RWPE1 (cell line): ENCODE data around the gene DGKQ.
"Not testable (repeated sequence)": the region's sequence is repeated elsewhere in the genome, so short reads cannot be mapped to it uniquely, and the experiment has no call there.

Experiments
- CTCF ChIA-PET: fragments of 350-600 bp; sonication (Branson Sonifier 250); formaldehyde crosslinking; extraction: SDS; loops from one replicate; lab custom pipeline; 2021; lab: Yijun Ruan, JAX
- POLR2A ChIA-PET: fragments of 400-600 bp; formaldehyde crosslinking; extraction: SDS; loops from one replicate; lab custom pipeline; 2020; ENCODE audit warnings: antibody characterized with exemption; ENCODE audit not compliant: low non-redundant PET; lab: Yijun Ruan, JAX
- DNase-seq: peaks from one replicate; pipeline ENCODE4 v3.0.0; 2012; ENCODE audit warnings: low spot score
- H3K27ac ChIP-seq: fragments of 450-650 bp; 2 replicates; pipeline ENCODE4 v1.5.1; 2017
- TF ChIP-seq, protein P1 (sequence below): fragments of 450-650 bp; conservative IDR thresholded peaks from 2 replicates; pipeline ENCODE4 v1.5.1; 2017; ENCODE audit warnings: low read depth, mild to moderate bottlenecking

The DGKQ gene

DNA sequence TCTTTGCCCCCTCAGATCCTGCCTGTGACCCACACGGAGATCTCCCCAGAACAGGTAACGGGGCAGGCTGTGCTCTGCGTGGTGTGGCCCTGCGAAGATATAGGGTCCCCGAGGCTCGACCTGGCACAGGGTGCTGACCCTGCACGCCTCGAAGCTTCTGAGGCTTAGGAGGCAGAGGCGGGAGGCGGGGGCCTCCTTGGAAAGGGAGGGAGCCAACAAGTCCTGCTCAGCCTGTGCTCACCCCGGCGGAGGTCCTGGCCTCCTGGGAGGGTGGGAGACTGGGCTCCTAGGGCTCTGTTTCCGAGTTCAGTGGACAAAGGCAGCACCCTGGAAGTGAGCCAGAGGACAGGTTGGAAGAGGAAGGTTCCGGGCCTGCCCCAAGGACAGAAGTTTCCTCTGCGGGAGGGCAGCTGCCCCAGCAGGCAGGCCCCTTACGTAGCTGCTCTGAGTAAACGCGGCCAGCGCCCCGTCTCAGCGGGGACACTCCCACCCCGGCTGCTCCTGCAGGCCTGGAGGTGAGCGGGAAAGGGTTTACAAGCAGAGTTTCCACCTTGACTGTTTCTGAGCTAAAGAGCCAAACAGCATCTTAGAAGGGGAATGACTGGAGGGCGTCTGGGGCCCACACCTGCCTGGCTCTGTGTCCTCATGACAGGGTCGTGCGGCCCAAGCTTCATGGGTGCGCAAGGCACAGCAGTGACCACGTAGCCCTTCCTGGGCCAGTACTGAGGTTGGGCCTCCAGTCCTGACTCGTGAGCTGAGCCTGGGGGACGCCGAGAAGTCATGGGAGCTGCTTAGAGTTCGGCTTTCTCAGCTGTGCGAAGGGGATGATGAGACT is 25.1 kb downstream of the DGKQ start:
- POLR2A ChIA-PET, result no interaction called here
- CTCF ChIA-PET, result no interaction called here
- no peak for DNase-seq
- H3K27ac ChIP-seq, result no peak overlapping the region
- TF ChIP-seq, protein P1, sequence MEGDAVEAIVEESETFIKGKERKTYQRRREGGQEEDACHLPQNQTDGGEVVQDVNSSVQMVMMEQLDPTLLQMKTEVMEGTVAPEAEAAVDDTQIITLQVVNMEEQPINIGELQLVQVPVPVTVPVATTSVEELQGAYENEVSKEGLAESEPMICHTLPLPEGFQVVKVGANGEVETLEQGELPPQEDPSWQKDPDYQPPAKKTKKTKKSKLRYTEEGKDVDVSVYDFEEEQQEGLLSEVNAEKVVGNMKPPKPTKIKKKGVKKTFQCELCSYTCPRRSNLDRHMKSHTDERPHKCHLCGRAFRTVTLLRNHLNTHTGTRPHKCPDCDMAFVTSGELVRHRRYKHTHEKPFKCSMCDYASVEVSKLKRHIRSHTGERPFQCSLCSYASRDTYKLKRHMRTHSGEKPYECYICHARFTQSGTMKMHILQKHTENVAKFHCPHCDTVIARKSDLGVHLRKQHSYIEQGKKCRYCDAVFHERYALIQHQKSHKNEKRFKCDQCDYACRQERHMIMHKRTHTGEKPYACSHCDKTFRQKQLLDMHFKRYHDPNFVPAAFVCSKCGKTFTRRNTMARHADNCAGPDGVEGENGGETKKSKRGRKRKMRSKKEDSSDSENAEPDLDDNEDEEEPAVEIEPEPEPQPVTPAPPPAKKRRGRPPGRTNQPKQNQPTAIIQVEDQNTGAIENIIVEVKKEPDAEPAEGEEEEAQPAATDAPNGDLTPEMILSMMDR, result no peak

- TF ChIP-seq, protein P1, result no peak
- no peak overlapping the region for H3K27ac ChIP-seq
- no peak for DNase-seq
- ChIA-PET CTCF (no interaction called here), POLR2A (no interaction called here)
These were observed 25.8 kb downstream of the DGKQ start for GRCh38 chr4:947491-947971.

DNA sequence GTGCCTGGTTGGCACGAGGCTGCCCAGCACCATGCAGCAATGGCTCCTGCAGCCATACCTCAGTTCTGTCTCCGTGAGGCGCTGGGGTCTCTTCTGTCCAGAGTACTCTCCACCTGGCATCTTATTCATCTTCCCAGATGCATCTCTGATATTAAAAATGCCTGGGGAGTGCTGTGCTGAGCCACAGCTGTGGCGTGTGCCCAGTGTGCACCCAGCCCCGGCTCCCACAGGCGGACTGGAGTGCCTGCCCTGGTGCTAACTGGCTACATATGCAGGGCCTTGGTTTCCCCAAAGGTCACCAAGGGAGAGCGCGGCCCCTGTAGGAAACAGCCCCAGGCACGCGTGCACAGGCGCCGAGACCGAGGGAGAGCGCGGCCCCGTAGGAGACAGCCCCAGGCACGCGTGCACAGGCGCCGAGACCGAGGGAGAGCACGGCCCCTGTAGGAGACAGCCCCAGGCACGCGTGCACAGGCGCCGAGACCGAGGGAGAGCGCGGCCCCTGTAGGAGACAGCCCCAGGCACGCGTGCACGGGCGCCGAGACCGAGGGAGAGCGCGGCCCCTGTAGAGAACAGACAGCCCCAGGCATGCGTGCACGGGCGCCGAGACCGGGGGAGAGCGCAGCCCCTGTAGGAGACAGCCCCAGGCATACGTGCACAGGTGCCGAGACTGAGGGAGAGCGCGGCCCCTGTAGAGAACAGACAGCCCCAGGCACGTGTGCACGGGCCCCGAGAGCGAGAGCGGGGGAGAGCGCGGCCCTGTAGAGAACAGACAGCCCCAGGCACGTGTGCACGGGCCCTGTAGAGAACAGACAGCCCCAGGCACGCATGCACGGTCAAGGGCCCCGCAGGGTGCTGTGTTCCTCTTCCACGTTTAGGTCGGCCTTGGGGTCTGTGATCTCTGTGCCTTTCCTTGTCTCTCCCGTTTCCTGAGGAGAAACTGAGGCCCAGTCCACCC is 26.6 kb downstream of the DGKQ start:
- CTCF ChIA-PET, result no interaction called here
- POLR2A ChIA-PET, result no interaction called here
- TF ChIP-seq, protein P1, result no peak
- no peak for DNase-seq
- no peak overlapping the region for H3K27ac ChIP-seq

- ChIA-PET POLR2A (no interaction called here), CTCF (no interaction called here)
- no peak for DNase-seq
- TF ChIP-seq, protein P1, result no peak
- no peak overlapping the region for H3K27ac ChIP-seq
These were observed 27.3 kb downstream of the DGKQ start for GRCh38 chr4:946103-946450.

GRCh38 chr4:945274-946102 is 27.9 kb downstream of the DGKQ start:
- no peak for DNase-seq
- TF ChIP-seq, protein P1, result no peak
- no peak overlapping the region for H3K27ac ChIP-seq
- ChIA-PET POLR2A (no interaction called here), CTCF (no interaction called here)

DNA sequence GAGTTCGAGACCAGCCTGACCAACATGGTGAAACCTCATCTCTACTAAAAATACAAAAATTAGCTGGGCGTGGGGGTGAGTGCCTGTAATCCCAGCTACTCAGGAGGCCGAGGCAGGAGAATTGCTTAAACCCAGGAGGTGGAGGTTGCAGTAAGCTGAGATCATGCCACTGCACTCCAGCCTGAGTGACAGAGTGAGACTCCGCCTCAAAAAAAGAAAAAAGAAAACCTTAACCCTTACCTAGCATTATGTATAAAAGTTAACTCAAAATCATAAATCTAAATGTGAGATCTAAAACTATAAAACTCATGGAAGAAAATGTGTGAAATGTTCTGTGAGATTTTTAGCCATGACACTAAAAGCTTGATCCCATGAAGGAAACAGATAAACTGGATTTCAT is 33.9 kb downstream of the DGKQ start:
- H3K27ac ChIP-seq, DNase-seq, CTCF ChIA-PET: not testable (repeated sequence)
- POLR2A ChIA-PET, result interaction anchor here (0.6 kb wide), 1 partner anchor 38 kb away, joined by 4 read pairs; no protein-coding TSS in a partner anchor
